Measurements from ENCODE around the gene DCPS. TPM values are rescaled to one million over a fixed set of nuclear protein-coding genes. Genes with fewer than 3 reads are reported as not detected.
A peak's percentile ranks its signal among the peaks of the same experiment; 100 is the strongest.
"Not testable (repeated sequence)": the region's sequence is repeated elsewhere in the genome, so short reads cannot be mapped to it uniquely, and the experiment has no call there.

Gene DCPS
- total and polyA plus RNA-seq, 5 donors: 9.9 to 14.9 (median 10.4) TPM

- H3K9me3 ChIP-seq (ENCODE audit: control insufficient read depth, low read length); H3K27me3 ChIP-seq (ENCODE audit: control insufficient read depth, insufficient read depth); H3K4me3 ChIP-seq (ENCODE audit: low read length); intact Hi-C loops (cut with DNase I): not testable (repeated sequence)
- peak overlapping the region; percentile 66 for H3K27ac ChIP-seq (ENCODE audit: low read length)
- WGBS: 19% methylated on average over 5 of the region's 5 CpGs
- peaks cover 17% of the 10 kb centered on the region for H3K4me1 ChIP-seq (ENCODE audit: control insufficient read depth, insufficient read depth, low read length)
- ATAC-seq (peak; percentile 67 to 68), DNase-seq (peak; percentile 72 to 84 (median 82))
These were observed 82.8 kb downstream of the DCPS start for GRCh38 chr11:126386729-126387071.

DNA sequence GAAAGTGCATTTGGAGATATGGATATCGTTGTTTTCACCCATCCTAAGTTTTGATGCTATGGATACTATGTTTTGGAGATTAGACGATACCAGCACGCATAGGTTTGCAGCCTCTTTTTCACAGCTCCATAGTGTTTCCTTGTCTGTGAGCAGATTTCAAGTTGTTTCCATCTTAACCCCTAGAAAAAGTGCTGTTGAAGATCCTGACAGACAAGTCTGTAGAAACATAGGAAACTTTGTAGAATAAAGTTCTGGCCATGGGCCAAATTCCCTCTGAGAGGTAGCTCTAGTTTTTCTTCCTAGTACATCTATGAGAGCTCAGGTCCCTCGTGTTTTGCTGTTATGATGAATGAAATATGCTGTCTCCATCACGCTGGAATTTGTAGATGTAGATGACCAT lies 84.0 kb downstream of the DCPS start:
- 52% methylated on average over 5 of the region's 5 CpGs for WGBS
- Histone ChIP-seq H3K27ac (ENCODE audit: low read length) (no peak overlapping the region), H3K4me3 (ENCODE audit: low read length) (no peak overlapping the region), H3K4me1 (ENCODE audit: control insufficient read depth, insufficient read depth, low read length) (peaks cover 22% of the 10 kb centered on the region), H3K27me3 (ENCODE audit: control insufficient read depth, insufficient read depth) (no peaks in the 10 kb centered on the region), H3K9me3 (ENCODE audit: control insufficient read depth, low read length) (no peaks in the 10 kb centered on the region)
- intact Hi-C loops (cut with DNase I): no loop called here
- no peak for DNase-seq
- ATAC-seq: no peak

DNA sequence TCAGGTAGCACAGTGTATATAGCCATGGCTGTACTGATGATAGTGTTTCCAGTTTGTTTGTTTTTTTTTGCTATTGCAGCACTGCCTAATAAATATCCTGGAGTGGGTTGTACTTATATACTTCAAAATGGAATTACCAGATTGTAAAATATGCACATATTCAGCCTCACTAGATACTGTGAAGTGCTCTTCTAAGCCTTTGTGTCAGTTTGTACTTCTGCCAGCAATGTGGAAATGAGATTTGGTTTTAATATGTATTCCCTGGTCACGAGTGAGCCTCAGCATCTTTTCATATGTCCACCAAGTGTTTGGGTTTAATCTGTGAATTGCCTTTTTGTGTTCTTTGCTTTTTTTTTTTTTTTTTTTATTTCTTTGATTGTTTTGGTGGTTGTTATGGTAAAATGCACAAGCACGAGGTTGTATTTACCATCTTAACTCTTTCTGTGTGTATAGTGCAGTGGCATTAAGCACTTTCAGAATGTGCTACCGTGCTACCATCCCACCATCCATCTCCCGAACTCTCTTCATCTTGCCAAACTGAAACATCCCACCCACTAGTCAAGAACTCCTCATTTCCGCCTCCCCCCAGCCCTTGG lies 86.5 kb downstream of the DCPS start:
- Histone ChIP-seq H3K4me3 (ENCODE audit: low read length) (no peak overlapping the region), H3K4me1 (ENCODE audit: control insufficient read depth, insufficient read depth, low read length) (peaks cover 31% of the 10 kb centered on the region), H3K27ac (ENCODE audit: low read length) (no peak overlapping the region), H3K27me3 (ENCODE audit: control insufficient read depth, insufficient read depth) (no peaks in the 10 kb centered on the region), H3K9me3 (ENCODE audit: control insufficient read depth, low read length) (no peaks in the 10 kb centered on the region)
- ATAC-seq (no peak), DNase-seq (peak in 1 of 3 donors; percentile 23)
- intact Hi-C loops (cut with DNase I): no loop called here
- 47% methylated on average over 5 of the region's 5 CpGs for WGBS

DNA sequence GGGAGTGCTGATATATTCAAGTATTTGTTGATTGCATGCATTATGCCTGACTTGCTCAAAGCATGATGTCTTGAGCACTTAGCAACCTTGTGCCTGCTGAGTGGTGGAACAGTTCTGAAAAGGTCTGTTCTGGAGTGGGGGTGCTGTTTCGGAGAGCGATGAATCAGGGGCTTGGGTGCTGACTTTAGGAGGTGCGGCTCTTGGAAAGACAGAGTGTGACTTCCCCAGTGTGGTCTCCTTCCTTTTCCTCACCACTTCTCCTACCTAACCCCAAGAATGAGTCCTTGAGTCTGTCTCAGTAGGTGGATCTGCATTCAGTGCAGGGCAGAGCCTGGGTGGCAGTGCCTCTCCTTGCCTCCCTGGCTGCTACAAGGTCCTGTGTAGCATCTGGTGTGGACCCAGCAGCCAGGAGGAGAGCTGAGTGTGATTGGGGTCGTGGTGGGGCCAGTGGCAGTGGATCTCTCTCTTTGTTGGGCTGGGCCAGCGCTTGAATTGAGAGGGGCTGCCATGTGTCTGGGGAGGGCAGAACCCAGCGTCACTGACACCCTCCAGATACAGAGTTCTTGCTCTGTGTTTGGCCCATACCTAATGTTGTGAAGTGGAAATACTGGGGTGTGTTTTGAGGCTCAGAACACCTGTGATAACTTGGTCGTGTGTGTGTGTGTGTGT lies 87.6 kb downstream of the DCPS start:
- DNase-seq: peak in 1 of 3 donors; percentile 39
- Histone ChIP-seq H3K27me3 (ENCODE audit: control insufficient read depth, insufficient read depth) (no peaks in the 10 kb centered on the region), H3K27ac (ENCODE audit: low read length) (peak overlapping the region; percentile 96), H3K9me3 (ENCODE audit: control insufficient read depth, low read length) (no peaks in the 10 kb centered on the region), H3K4me3 (ENCODE audit: low read length) (no peak overlapping the region), H3K4me1 (ENCODE audit: control insufficient read depth, insufficient read depth, low read length) (peaks cover 28% of the 10 kb centered on the region)
- 61% methylated on average over 7 of the region's 7 CpGs for WGBS
- ATAC-seq: no peak
- intact Hi-C loops (cut with DNase I): no loop called here

DNA sequence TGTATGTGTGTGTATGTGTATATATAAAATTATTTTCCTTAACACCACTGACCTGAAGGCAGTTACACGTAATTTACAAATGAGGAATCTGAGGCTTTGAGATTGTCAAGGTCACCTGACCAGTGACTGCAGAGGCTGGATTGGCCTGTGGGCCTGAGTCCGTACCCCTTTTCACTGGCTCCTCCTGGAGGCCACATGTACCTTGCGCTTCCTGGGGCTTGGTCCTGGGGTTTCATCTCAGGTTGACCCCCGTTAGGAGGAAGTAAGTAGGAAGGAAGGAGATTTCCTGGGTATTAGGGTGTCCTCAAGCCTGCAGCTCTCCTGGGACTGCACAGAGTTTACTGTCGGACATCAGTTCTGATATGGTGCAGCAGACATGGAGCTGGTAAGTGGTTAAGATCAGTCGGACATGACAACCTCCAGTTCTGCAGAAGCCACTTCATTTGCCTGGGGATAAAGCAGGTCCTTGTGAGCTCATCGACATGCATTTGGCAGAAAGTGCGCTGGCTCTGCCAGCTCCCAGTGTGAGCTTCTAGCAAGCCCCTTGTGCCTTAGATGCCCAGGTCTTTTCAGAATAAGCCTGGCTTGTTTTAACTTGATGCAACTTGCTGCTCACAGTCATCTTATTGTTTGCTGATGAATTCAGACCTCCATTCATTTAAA lies 88.2 kb downstream of the DCPS start:
- no peak overlapping the region for H3K4me3 ChIP-seq (ENCODE audit: low read length)
- 21% methylated on average over 8 of the region's 8 CpGs for WGBS

DNA sequence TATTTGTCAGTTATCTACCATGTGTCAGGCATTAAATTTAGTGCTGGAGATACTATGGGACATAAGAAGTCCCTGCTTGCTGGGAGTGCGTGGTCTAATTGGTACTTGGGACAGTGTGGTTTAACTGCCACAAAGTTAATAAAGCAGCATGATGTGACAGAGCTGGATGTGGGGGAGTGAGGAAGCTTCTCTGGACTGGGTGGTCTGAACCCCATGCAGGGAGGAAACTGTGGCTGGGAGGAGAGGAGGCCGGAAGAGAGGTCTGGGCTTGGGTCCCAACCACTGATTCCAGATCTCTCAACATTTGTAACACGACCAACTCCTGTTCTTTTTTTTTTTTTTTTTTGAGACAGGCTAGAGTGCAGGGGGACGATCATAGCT lies 88.8 kb downstream of the DCPS start:
- no peaks in the 10 kb centered on the region for H3K27me3 ChIP-seq (ENCODE audit: control insufficient read depth, insufficient read depth)
- H3K9me3 ChIP-seq (ENCODE audit: control insufficient read depth, low read length): no peaks in the 10 kb centered on the region
- no peak overlapping the region for H3K4me3 ChIP-seq (ENCODE audit: low read length)
- ATAC-seq: peak; percentile 2 to 4
- 9% methylated on average over 4 of the region's 4 CpGs for WGBS
- intact Hi-C loops (cut with DNase I): no loop called here
- H3K4me1 ChIP-seq (ENCODE audit: control insufficient read depth, insufficient read depth, low read length): peaks cover 25% of the 10 kb centered on the region
- H3K27ac ChIP-seq (ENCODE audit: low read length): peak overlapping the region; percentile 96
- DNase-seq: peak; percentile 27 to 53 (median 48)

More for the DNA sequence above, 88.2 kb downstream of the DCPS start:
- Histone ChIP-seq H3K9me3 (ENCODE audit: control insufficient read depth, low read length) (no peaks in the 10 kb centered on the region), H3K27ac (ENCODE audit: low read length) (peak overlapping the region; percentile 96), H3K27me3 (ENCODE audit: control insufficient read depth, insufficient read depth) (no peaks in the 10 kb centered on the region), H3K4me1 (ENCODE audit: control insufficient read depth, insufficient read depth, low read length) (peaks cover 25% of the 10 kb centered on the region)
- peak in 2 of 3 donors; percentile 75 to 79 for DNase-seq
- ATAC-seq: peak; percentile 9 to 19
- intact Hi-C loops (cut with DNase I): no loop called here

GRCh38 chr11:126393143-126393542 lies 89.3 kb downstream of the DCPS start:
- WGBS: 78% methylated on average over 5 of the region's 5 CpGs
- no peak for ATAC-seq
- DNase-seq: peak; percentile 8 to 47 (median 38)
- Histone ChIP-seq H3K4me3 (ENCODE audit: low read length) (no peak overlapping the region), H3K27ac (ENCODE audit: low read length) (peak overlapping the region; percentile 96), H3K9me3 (ENCODE audit: control insufficient read depth, low read length) (no peaks in the 10 kb centered on the region), H3K27me3 (ENCODE audit: control insufficient read depth, insufficient read depth) (no peaks in the 10 kb centered on the region), H3K4me1 (ENCODE audit: control insufficient read depth, insufficient read depth, low read length) (peaks cover 25% of the 10 kb centered on the region)
- intact Hi-C loops (cut with DNase I): no loop called here

DNA sequence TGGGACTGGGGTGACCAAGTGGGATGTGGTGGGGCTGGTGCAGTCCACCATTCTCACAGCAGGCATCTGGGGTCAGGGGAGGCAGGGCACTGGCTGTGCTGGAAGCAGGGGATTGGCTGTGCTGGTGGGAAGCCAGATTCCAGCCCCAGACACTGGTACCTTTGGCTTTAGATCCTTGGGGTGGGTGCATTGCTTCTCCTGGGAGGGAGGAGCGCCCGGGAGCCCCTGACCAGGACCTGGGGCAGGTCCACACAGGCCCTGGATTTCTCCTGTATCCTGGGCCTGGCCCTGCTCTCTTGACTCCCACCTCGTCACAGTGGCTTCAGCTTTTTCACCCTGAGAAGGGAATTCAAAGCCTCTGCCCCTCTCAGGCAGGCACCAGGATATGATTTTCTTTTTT lies 90.2 kb downstream of the DCPS start:
- DNase-seq: peak in 2 of 3 donors; percentile 8 to 14
- no peak overlapping the region for H3K4me3 ChIP-seq (ENCODE audit: low read length)
- no peak for ATAC-seq
- H3K27ac ChIP-seq (ENCODE audit: low read length): peak overlapping the region; percentile 73
- H3K4me1 ChIP-seq (ENCODE audit: control insufficient read depth, insufficient read depth, low read length): peaks cover 26% of the 10 kb centered on the region
- intact Hi-C loops (cut with DNase I): no loop called here
- no peaks in the 10 kb centered on the region for H3K27me3 ChIP-seq (ENCODE audit: control insufficient read depth, insufficient read depth)
- no peaks in the 10 kb centered on the region for H3K9me3 ChIP-seq (ENCODE audit: control insufficient read depth, low read length)
- WGBS: 92% methylated on average over 3 of the region's 3 CpGs

DNA sequence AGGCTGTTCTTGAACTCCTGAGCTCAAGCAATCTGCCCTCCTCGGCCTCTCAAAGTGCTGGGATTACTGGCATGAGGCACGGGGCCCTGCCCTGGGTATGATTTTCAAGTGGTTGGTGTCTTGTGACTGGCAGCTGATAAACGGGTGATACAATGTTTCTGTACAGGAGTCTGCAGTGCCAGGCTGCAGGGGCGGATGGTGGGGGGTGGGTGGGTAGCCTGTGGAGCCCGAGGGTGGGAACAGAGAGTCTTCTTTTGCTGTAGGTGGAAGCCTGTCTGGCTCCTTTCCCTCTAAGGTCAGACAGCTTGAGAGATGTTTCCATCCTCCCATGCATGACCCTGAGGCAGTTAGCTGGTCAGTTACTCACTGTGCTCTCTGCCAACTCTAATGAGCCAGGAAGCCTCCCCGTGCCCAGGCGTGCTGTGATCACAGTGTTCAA lies 90.8 kb downstream of the DCPS start:
- peak overlapping the region; percentile 73 for H3K27ac ChIP-seq (ENCODE audit: low read length)
- ATAC-seq (peak; percentile 81 to 82), DNase-seq (peak in 2 of 3 donors; percentile 40 to 77)
- intact Hi-C loops (cut with DNase I); H3K27me3 ChIP-seq (ENCODE audit: control insufficient read depth, insufficient read depth); H3K9me3 ChIP-seq (ENCODE audit: control insufficient read depth, low read length); H3K4me3 ChIP-seq (ENCODE audit: low read length): not testable (repeated sequence)
- H3K4me1 ChIP-seq (ENCODE audit: control insufficient read depth, insufficient read depth, low read length): peaks cover 26% of the 10 kb centered on the region
- 46% methylated on average over 6 of the region's 7 CpGs for WGBS

All from right cardiac atrium (tissue), 5 donors.